SIG-M5 (cell line): ENCODE data around the gene RGL4.

Source experiments
- DNase-seq: peaks from one replicate; lab custom pipeline; 2025; lab: John Stamatoyannopoulos, UW

Gene RGL4

GRCh38 chr22:23681026-23681809 lies 9.6 kb upstream of the RGL4 start:
- no peak for DNase-seq

- DNase-seq, result no peak
These were observed 8.7 kb upstream of the RGL4 start for GRCh38 chr22:23682077-23682476.

GRCh38 chr22:23682827-23683355 lies 7.9 kb upstream of the RGL4 start:
- no peak for DNase-seq

- DNase-seq, result no peak
These were observed 7.3 kb upstream of the RGL4 start for GRCh38 chr22:23683545-23683944.

- DNase-seq, result no peak
These were observed 6.8 kb upstream of the RGL4 start for GRCh38 chr22:23684026-23684425.

- no peak for DNase-seq
These were observed 6.2 kb upstream of the RGL4 start for GRCh38 chr22:23684561-23685031.

GRCh38 chr22:23685205-23685784 lies 5.5 kb upstream of the RGL4 start:
- no peak for DNase-seq

GRCh38 chr22:23686416-23687024 lies 4.3 kb upstream of the RGL4 start:
- DNase-seq, result no peak

GRCh38 chr22:23688121-23688520 lies 2.7 kb upstream of the RGL4 start:
- no peak for DNase-seq

GRCh38 chr22:23688571-23688970 lies 2.2 kb upstream of the RGL4 start:
- DNase-seq, result no peak

- DNase-seq, result no peak
These were observed 1.4 kb upstream of the RGL4 start for GRCh38 chr22:23689414-23689813.

GRCh38 chr22:23691748-23692423 lies 1.1 kb downstream of the RGL4 start:
- DNase-seq, result no peak

- DNase-seq, result no peak
These were observed 1.9 kb downstream of the RGL4 start for GRCh38 chr22:23692598-23693291.

GRCh38 chr22:23693979-23694680 lies 3.3 kb downstream of the RGL4 start:
- no peak for DNase-seq

- no peak for DNase-seq
These were observed 4.3 kb downstream of the RGL4 start for GRCh38 chr22:23695141-23695540.

- no peak for DNase-seq
These were observed 4.9 kb downstream of the RGL4 start for GRCh38 chr22:23695571-23696325.

- DNase-seq, result peak; percentile 29
These were observed 5.6 kb downstream of the RGL4 start for GRCh38 chr22:23696326-23696851.

GRCh38 chr22:23697031-23697970 lies 6.5 kb downstream of the RGL4 start:
- no peak for DNase-seq

GRCh38 chr22:23698094-23698493 lies 7.3 kb downstream of the RGL4 start:
- no peak for DNase-seq
